H4 (cell line): Measurements from ENCODE around the gene FGD2. TPM values are rescaled to one million over a fixed set of nuclear protein-coding genes. Genes with fewer than 3 reads are reported as not detected.
"Not testable (repeated sequence)": the region's sequence is repeated elsewhere in the genome, so short reads cannot be mapped to it uniquely, and the experiment has no call there.

Experiments used
- DNase-seq: peaks from one replicate; pipeline ENCODE4 v3.0.0-alpha.2; 2015; ENCODE audit warnings: low spot score
- total RNA-seq: library from RNA; depleted of rRNA; stranded (reverse); fragments of >200 nt; shearing (Covaris generic); gene quantifications from 2 replicates; pipeline ENCODE4 v1.2.3, GENCODE V29; 2014

Gene FGD2
- total RNA-seq, 1 experiment from 2014 or later = not detected

- no peak for DNase-seq
Measured at GRCh38 chr6:36989264-36989663, 16.2 kb upstream of the FGD2 start.

DNA sequence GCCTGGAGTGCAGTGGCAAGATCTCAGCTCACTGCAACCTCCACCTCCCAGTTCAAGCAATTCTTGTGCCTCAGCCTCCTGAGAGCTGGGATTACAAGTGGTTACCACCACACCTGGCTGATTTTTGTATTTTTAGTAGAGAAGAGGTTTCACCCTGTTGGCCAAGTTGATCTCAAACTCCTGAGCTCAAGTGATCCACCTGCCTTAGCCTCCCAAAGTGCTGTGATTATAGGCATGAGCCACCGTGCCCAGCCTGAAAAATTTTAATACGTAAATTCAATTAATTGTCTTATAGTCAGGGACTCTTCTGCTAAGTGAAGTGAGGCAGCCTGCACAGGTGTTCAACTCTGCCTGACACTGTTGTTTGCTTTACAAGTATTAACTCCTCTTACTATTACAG lies 15.1 kb upstream of the FGD2 start:
- not testable (repeated sequence) for DNase-seq

DNA sequence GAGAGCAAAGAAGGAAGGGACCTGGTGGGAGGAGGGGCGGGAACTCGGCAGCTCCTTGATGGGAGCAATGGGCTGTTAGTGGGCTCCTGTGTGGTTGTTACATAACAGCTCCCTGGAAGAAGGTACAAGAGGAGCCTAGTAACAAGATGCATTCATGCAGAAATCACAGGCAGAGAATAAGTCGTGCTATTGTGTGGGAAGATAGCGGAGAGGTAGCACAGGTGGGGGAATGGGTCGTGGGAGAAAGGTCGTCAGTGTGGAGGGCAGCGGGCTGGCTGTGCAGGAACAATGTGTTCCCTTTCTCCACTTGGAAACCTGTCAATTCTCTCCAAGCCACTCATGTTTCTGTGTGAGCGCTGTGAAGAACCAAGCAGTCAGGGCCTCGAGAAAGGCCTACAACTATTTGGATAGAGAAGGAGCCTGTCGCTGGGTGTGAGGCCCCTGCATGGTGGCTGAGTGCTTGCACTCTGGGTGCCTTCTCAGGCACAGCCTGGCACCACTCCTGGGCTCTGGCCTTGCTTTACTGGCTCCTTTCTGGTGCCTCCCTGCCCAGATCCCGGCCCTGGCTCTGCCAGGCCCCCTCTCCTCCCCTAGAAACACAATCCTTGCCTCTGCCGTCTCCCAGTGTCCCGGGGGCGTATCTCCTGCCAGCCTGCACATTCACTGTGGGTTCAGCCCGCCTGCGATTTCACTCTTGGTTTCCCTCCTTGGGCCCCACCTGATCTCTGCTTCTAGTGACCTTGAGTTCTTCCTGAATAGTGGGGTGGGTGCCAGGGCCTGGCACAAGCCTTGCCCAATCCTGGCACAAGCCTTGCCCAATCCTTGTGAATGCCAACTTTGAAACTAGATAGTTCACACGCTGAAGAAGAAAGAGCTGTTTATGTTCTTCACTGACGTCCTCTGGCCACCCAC lies 7.4 kb upstream of the FGD2 start:
- DNase-seq = no peak

DNA sequence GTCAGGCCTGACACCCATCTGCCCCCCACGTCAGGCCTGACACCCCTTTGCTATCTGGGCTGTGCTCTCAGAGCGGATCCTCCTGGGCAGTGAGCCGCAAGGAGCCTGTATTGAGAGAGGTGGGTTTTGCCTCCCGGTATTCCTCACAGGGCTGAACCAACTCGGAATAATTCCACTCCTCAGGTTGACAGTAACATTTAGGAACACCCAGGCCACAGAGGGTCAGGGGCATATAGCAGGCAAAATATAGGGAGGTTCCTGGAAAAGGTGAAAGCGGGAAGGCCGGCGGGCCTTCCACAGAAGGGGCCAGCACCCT lies 6.8 kb upstream of the FGD2 start:
- DNase-seq = no peak

GRCh38 chr6:36999061-36999750 lies 6.2 kb upstream of the FGD2 start:
- no peak for DNase-seq

GRCh38 chr6:36999751-37000125 lies 5.7 kb upstream of the FGD2 start:
- DNase-seq = no peak

GRCh38 chr6:37004044-37004980 lies 1.1 kb upstream of the FGD2 start:
- DNase-seq = no peak

DNA sequence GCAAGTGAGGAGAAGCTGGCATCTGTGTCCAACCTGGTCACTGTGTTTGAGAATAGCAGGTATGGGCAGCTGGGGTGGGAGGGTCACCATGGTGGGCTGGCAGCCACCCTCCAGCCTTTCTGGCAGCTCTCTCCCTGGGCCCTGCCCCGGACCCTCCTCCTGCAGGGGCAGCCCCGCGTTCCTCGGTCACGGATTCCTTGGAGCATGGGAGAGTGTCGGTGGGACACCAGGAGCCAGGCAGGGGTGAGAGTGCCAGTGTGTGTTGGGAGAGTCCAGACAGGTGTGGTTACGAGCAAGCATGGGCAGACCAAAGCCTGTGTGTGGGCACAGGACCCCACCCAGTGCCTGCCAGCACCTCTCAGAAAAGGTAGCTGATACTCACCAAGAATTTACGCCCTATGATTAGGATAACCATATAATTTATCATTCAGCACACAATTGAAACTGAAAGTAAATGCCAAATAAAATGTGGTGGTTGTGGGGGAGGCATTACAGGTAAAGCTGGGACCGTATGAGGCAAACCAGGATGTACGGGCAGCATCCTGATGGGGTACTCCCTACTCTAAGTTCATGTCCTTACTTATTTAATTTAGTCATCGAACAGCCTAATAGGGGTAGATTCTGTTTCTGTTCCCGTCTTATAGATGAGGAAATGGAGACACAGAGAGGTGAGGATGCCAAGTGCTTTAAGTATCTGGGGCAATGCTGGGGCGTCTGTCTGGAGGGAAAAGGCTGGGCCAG lies 542 bp downstream of the FGD2 start:
- DNase-seq = no peak

- no peak for DNase-seq
Measured at GRCh38 chr6:37006793-37007339, 1.4 kb downstream of the FGD2 start.

DNA sequence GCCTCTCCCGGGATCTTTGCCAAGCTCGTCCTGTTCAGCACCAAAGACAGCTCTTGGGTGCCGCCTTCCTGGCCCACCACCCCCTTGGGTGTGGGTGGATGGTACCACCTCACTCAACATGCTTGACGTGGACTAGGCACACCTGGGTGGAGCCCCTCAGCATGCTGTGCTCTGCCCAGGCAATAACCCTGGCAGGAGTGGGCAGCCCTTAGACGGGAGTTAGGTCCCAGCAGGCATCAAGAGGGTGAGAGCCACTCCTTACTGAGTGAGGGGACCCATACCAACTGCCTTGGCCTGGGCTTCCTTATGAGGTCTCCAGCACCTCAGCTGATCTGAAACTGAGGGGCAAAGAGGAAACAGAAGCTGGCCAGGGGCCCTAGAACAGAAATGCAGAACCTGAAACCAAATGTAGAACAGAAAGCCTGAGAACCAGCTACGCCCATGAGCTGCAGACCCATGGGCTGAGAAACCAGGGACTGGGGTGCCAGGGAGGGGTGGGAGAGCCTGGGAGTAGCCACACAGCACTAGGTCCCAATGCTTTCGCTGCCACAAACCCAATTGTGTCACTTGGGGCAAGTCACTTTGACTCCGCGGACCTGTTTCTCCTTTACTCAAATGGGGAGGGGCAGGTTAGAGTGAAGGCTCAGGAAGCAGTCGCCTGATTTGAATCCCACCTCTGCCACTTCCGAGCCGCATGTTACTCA lies 2.0 kb downstream of the FGD2 start:
- DNase-seq = no peak

DNA sequence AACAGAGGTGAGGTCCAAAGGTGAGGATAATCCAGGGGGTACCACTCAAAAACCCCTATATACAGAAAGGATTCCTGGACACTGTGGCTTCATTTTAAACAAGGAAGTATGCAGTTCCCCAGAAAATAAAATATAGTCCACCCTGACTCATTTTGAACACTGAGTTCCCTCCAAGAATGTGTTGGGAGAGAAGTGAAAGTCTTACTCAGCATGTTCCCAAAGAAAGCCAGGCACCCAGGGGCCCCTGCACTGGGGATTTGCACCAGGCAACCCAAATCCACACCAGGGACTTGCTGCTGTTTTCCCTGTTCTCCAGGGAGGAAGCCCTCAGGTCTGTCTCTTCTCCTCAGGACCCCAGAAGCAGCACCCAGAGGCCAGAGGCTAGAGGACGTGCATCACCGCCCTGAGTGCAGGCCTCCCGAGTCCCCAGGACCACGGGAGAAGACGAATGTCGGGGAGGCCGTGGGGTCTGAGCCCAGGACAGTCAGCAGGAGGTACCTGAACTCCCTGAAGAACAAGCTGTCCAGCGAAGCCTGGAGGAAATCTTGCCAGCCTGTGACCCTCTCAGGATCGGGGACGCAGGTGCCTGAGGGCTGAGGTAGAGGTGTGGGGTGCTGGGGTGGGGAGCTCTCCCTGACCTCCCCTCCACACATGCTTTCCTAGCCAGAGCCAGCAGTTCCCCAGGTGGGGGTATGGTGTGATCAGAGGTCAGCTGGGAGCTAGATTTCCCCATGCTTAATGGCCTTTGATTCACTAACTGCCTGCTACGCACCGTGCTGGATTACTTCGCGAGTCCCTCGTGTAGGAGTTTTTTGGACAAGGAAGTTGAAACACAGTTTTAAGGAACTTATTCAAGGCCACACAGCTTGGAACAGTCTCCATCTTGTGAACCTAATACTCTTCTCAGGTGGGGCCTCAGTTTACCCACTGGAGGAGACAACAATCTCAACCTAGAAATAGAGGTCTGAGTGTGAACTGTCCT lies 3.3 kb downstream of the FGD2 start:
- DNase-seq = no peak

DNA sequence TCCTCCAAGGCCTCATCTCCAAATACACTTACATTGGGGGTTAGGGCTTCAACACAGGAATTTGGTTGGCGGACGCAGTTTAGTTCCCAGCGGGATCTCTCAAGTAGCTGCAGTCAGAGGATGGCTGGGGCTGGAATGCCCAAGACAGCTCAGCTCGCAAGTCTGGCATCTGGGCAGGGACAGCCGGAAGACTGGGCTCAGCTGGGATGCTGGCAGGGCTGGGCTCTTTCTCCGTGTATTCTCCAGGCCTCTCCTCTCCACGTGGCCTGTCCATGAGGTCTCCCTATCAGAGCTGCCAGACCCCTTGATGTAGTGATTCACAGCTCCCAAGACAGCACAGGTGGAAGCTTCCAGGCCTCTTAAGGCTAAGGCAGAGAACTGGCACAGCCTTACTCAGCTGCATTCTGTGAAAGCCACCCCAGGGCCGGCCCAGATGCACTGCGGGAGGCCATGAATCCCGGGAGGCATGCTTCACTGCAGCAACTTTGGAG lies 5.0 kb downstream of the FGD2 start:
- no peak for DNase-seq

DNA sequence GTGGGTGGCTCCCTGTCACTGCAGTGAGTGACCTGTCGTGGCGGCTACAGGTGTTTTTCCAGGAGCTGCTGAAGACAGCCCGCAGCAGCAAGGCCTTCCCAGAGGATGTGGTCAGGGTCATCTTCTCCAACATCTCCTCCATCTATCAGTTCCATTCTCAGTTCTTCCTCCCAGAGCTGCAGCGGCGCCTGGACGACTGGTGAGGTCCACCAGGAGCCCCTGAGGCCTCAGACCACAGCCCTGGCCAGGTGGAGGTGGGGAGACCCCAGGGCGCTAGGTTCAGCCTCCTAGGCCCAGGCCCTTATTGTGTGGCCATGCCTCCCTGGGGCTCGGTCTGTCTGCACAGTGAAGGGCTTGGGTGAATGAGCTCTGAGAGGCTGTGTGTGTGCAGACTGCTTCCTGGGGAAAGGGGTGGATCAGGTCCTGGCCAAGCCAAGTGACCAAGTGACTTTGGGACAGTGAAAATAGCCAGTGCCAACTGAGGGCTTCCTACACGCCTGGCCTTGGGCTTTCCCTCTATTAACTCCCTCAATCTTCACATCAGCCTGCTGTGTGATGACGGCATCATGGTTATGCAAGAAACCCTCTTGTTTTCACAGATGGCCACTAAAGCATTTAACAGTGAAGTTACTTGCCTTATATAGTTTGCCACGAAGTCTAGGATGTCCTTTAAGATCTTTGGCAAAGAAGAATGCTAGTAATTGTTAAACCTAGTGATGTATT lies 6.4 kb downstream of the FGD2 start:
- no peak for DNase-seq

DNA sequence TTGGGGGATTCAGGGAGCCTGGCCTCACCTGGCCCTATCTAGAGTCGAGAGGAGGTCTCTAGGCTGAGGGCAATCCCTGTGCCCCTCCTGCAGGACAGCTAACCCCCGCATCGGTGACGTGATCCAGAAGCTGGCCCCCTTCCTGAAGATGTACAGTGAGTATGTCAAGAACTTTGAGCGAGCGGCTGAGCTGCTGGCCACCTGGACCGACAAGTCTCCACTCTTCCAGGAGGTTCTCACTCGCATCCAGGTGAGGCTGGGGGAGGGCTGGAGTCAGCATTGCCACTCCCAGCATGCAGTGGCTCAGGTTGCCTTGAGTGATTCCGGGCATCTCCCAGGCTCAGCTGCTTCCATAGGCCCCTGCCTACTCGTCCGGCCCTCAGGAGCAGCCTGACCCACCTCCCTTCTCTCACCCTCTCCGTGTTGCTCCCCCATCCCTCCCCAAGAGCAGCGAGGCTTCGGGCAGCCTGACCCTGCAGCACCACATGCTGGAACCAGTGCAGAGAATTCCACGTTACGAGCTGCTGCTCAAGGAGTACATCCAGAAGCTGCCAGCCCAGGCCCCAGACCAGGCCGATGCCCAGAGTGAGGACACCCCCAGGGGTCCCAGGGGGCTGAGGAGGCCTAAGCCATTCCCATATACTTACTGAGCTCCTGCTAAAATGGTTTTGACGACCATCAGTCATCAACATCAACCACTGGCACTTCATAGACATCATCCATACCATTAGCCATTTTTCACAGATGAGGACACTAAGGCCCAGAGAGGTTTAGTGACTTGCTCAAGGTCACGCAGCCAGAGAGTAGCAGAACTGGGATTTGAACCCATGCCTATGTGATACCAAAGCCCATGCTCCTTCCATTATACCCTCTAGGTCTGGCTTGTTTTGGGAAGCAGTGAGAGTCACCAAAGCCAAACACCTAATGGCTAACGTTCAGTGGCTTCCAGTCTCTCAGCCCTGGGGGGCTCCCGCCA lies 8.3 kb downstream of the FGD2 start:
- no peak for DNase-seq

DNA sequence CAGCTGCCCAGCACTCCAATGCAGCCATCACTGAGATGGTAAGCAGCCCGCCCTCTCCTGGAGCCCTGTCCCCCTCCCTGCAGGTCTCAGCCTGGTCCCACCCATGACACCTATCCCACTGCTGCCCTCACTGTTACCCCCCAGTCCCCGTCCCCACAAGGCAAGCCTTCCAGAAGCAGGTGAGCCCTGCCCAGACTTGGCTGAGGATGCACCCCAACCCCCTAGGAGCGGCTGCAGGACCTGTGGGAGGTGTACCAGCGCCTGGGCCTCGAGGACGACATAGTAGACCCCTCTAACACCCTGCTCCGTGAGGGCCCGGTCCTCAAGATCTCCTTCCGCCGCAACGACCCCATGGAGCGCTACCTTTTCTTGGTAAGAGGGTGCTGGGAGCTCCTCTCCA lies 9.2 kb downstream of the FGD2 start:
- DNase-seq = no peak

GRCh38 chr6:37015532-37015931 lies 10.1 kb downstream of the FGD2 start:
- DNase-seq = no peak

DNA sequence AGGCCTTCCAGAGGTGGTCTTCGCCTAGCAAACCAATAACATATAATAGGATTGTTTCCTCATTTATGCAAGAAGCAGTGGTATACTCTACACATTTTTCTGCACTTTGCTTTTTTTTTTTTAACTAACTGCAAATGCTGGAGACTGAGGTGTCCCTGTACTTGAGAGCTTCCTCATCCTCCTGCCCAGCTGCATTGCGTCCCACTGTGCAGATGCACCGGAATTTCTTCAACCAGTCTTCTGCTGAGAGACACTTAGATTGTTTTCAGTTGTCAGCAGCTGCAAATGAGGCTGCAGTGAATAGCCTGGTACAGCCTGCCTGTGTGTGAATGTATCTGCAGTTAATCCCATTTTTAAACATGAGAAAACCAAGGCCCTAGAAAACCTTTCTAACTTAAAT lies 11.5 kb downstream of the FGD2 start:
- no peak for DNase-seq
